ENCODE data around the gene ARFGAP3.

Gene ARFGAP3

DNA sequence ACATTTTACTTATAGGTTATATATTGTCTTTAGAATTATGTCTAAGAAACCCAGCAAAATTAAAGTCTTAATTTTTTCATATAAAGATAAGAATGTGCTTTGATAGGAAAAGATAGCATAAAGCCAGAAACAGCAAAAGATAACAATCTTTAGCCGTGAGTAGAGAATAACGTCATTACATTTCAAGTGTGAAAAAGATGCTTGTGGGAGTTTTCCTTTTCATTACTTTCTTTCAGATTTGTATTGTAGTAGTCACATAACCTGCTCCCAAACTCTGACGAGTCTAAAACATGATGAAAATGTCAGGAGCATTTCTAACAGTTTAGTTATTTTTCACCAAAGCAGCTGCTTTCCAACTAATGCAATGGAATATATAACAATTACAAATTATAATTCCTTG lies 31.3 kb downstream of the ARFGAP3 start:
- no peak for TF ChIP-seq CTCF (IDR thresholded peaks at IDR 0.05)
- Mint-ChIP-seq H3K9me3 (peaks cover 15% of the 10 kb centered on the region), H3K36me3 (ENCODE audit: low read depth) (peaks cover 55% of the 10 kb centered on the region), H3K4me1 (peaks cover 4% of the 10 kb centered on the region), H3K27me3 (ENCODE audit: low read depth, poor library complexity) (peaks cover 5% of the 10 kb centered on the region), H3K4me3 (no peak overlapping the region), H3K27ac (no peak overlapping the region)
- no peak for DNase-seq

DNA sequence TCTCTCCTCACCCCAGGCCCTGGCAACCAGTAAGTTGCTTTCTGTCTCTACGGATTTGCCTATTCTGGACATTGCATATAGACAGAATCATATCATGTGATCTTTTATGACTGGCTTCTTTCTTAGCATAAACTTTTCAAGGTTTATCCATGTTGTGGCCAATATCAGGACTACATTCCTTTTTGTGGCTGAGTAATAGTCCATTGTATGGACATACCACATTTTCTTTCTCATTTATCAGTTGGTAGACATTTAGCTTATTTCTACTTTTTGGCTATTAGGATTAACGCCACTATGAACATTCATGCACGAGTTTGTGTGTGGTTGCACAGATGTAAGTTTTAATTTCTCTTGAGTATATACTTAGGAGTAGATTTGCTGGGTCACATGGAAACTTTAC lies 35.7 kb downstream of the ARFGAP3 start:
- peaks cover 5% of the 10 kb centered on the region for H3K27me3 Mint-ChIP-seq (ENCODE audit: low read depth, poor library complexity)

GRCh38 chr22:42820045-42820763 lies 36.9 kb downstream of the ARFGAP3 start:
- H3K36me3 Mint-ChIP-seq (ENCODE audit: low read depth): peaks cover 43% of the 10 kb centered on the region
- H3K4me3 Mint-ChIP-seq: no peak overlapping the region
- H3K27me3 Mint-ChIP-seq (ENCODE audit: low read depth, poor library complexity): peaks cover 5% of the 10 kb centered on the region
- H3K4me1 Mint-ChIP-seq: peaks cover 12% of the 10 kb centered on the region
- peak; percentile 54 for TF ChIP-seq CTCF (IDR thresholded peaks at IDR 0.05)
- peaks cover 15% of the 10 kb centered on the region for H3K9me3 Mint-ChIP-seq
- DNase-seq: no peak
- peak overlapping the region; percentile 69 for H3K27ac Mint-ChIP-seq

More for the DNA sequence above, 35.7 kb downstream of the ARFGAP3 start:
- H3K27ac Mint-ChIP-seq: no peak overlapping the region
- peaks cover 15% of the 10 kb centered on the region for H3K9me3 Mint-ChIP-seq
- TF ChIP-seq CTCF (IDR thresholded peaks at IDR 0.05): no peak
- peaks cover 12% of the 10 kb centered on the region for H3K4me1 Mint-ChIP-seq
- DNase-seq: no peak
- peaks cover 44% of the 10 kb centered on the region for H3K36me3 Mint-ChIP-seq (ENCODE audit: low read depth)
- no peak overlapping the region for H3K4me3 Mint-ChIP-seq

- peaks cover 12% of the 10 kb centered on the region for H3K4me1 Mint-ChIP-seq
- H3K27ac Mint-ChIP-seq: no peak overlapping the region
- no peak for DNase-seq
- peaks cover 15% of the 10 kb centered on the region for H3K9me3 Mint-ChIP-seq
- no peak for TF ChIP-seq CTCF (IDR thresholded peaks at IDR 0.05)
- H3K36me3 Mint-ChIP-seq (ENCODE audit: low read depth): peaks cover 38% of the 10 kb centered on the region
- no peak overlapping the region for H3K4me3 Mint-ChIP-seq
- peaks cover 1% of the 10 kb centered on the region for H3K27me3 Mint-ChIP-seq (ENCODE audit: low read depth, poor library complexity)
Observed at GRCh38 chr22:42819412-42820044, 37.5 kb downstream of the ARFGAP3 start.

DNA sequence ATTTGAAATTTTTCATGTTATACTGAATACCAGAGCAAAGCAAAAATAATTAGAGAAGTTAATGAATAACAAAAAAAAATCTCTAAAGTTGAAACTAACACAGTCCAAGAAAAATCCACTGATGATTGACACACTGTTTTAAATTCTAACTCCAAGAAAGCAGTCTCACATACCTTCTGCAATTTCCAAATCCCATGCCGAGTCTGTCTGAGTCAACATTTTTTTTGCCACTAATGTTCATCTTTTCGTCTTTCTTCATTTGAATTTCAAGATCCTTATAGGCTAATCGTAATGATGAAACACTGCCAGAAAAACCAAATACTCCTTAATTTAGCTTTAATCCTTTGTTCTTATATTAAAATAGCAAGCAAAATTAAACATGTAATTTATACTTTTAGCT lies 39.5 kb downstream of the ARFGAP3 start:
- Mint-ChIP-seq H3K9me3 (peaks cover 15% of the 10 kb centered on the region), H3K4me3 (no peak overlapping the region), H3K4me1 (peaks cover 26% of the 10 kb centered on the region), H3K36me3 (ENCODE audit: low read depth) (peaks cover 34% of the 10 kb centered on the region), H3K27me3 (ENCODE audit: low read depth, poor library complexity) (peaks cover 5% of the 10 kb centered on the region), H3K27ac (no peak overlapping the region)
- TF ChIP-seq CTCF (IDR thresholded peaks at IDR 0.05): no peak
- DNase-seq: no peak

DNA sequence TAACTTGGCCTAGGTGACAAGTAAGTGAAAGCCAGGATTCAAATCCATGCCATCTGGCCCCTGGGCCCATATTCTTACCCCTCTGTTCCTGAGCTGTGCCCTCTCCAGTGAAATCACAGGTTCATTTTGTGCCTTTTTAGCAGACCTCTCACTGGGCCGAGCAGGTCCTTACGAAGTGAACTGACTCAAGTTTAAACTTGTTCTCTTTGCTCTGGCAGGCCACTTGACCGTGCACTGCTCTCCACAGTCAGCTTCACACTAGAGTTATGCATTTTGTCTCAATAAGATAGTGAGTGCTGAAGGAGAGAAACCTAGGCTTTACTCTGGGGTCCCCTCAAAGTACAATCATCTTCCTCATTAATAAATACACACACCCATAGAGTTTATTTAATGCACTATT lies 40.7 kb downstream of the ARFGAP3 start:
- Mint-ChIP-seq H3K4me3 (no peak overlapping the region), H3K27me3 (ENCODE audit: low read depth, poor library complexity) (peaks cover 5% of the 10 kb centered on the region), H3K27ac (no peak overlapping the region), H3K4me1 (peaks cover 38% of the 10 kb centered on the region), H3K36me3 (ENCODE audit: low read depth) (peaks cover 24% of the 10 kb centered on the region), H3K9me3 (peaks cover 3% of the 10 kb centered on the region)
- no peak for DNase-seq
- TF ChIP-seq CTCF (IDR thresholded peaks at IDR 0.05): no peak

All from nephron progenitor cell (in vitro differentiated cells).